GM21528 (cell line): ENCODE results near the gene MPLKIP.
"Not testable (repeated sequence)": the region's sequence is repeated elsewhere in the genome, so short reads cannot be mapped to it uniquely, and the experiment has no call there.

Experiments used
- ATAC-seq: cut with Tn5 transposase; IDR thresholded peaks from one replicate; pipeline ENCODE4 v1.9.1; 2021; ENCODE audit warnings: mild to moderate bottlenecking, moderate library complexity; ENCODE audit not compliant: unreplicated experiment, low FRiP score

Gene MPLKIP

GRCh38 chr7:40134428-40135316 lies at the start of gene MPLKIP, which contains the start of gene SUGCT:
TSS of gene MPLKIP (minus strand) at chr7:40134622. CDS start at chr7:40134567, 55 bp downstream.
TSS of gene SUGCT (plus strand) at chr7:40135005.
- peak; percentile 93 for ATAC-seq

GRCh38 chr7:40182452-40182851 lies 48.0 kb upstream of the MPLKIP start:
- no peak for ATAC-seq

GRCh38 chr7:40177071-40177470 lies 42.6 kb upstream of the MPLKIP start:
- ATAC-seq: no peak

GRCh38 chr7:40175725-40176510 lies 41.5 kb upstream of the MPLKIP start:
- no peak for ATAC-seq

- ATAC-seq: not testable (repeated sequence)
Measured at GRCh38 chr7:40175256-40175655, 40.8 kb upstream of the MPLKIP start.

GRCh38 chr7:40173121-40173520 lies 38.7 kb upstream of the MPLKIP start:
- ATAC-seq: not testable (repeated sequence)

- not testable (repeated sequence) for ATAC-seq
Measured at GRCh38 chr7:40168266-40168665, 33.8 kb upstream of the MPLKIP start.

- ATAC-seq: no peak
Measured at GRCh38 chr7:40167291-40167690, 32.9 kb upstream of the MPLKIP start.

- ATAC-seq: no peak
Measured at GRCh38 chr7:40165216-40165615, 30.8 kb upstream of the MPLKIP start.

- ATAC-seq: no peak
Measured at GRCh38 chr7:40162516-40162915, 28.1 kb upstream of the MPLKIP start.

- ATAC-seq: no peak
Measured at GRCh38 chr7:40156988-40157387, 22.6 kb upstream of the MPLKIP start.

- no peak for ATAC-seq
Measured at GRCh38 chr7:40151504-40151903, 17.1 kb upstream of the MPLKIP start.

GRCh38 chr7:40148671-40149070 lies 14.2 kb upstream of the MPLKIP start:
- no peak for ATAC-seq

GRCh38 chr7:40148247-40148580 lies 13.8 kb upstream of the MPLKIP start:
- ATAC-seq: not testable (repeated sequence)

GRCh38 chr7:40147371-40148246 lies 13.2 kb upstream of the MPLKIP start:
- no peak for ATAC-seq

GRCh38 chr7:40145596-40146130 lies 11.2 kb upstream of the MPLKIP start:
- ATAC-seq: not testable (repeated sequence)

- not testable (repeated sequence) for ATAC-seq
Measured at GRCh38 chr7:40141916-40142315, 7.5 kb upstream of the MPLKIP start.

- ATAC-seq: not testable (repeated sequence)
Measured at GRCh38 chr7:40139891-40140290, 5.5 kb upstream of the MPLKIP start.

GRCh38 chr7:40138973-40139372 lies 4.6 kb upstream of the MPLKIP start:
- no peak for ATAC-seq

GRCh38 chr7:40137563-40137962 lies 3.1 kb upstream of the MPLKIP start:
- ATAC-seq: no peak
